GM12878 (cell line): ENCODE measurements around the gene ZNF827. TPM values are rescaled to one million over a fixed set of nuclear protein-coding genes. Genes with fewer than 3 reads are reported as not detected.

ENCODE experiments used
- BHLHE40 ChIP-seq, 2 experiments: fragments of 450-650 bp in 1 of 2; IDR thresholded peaks; 2 replicates each; pipeline ENCODE4 v1.6.1; 2011 to 2017; ENCODE audit warnings: low read depth in 2 of 2, borderline replicate concordance in 1 of 2, improper control_type of control experiment in 1 of 2, low read length in 1 of 2, mild to moderate bottlenecking in 1 of 2
- CEBPZ ChIP-seq: fragments of 150-350 bp; IDR thresholded peaks from 2 replicates; pipeline ENCODE4 v1.6.1; 2016; ENCODE audit warnings: low read depth, low read length
- CHD2 ChIP-seq: IDR thresholded peaks from 2 replicates; pipeline ENCODE4 v1.6.1; 2011; ENCODE audit warnings: low read depth, low read length, improper control_type of control experiment, borderline replicate concordance
- CREB1 ChIP-seq: IDR thresholded peaks from 2 replicates; pipeline ENCODE4 v1.6.1; 2012; ENCODE audit warnings: low read depth, mild to moderate bottlenecking, inconsistent platforms
- CREM ChIP-seq: IDR thresholded peaks from 2 replicates; pipeline ENCODE4 v1.6.1; 2014; ENCODE audit warnings: antibody characterized with exemption, low read depth
- DPF2 ChIP-seq: fragments of 450-650 bp; IDR thresholded peaks from 2 replicates; pipeline ENCODE4 v1.6.1; 2017; ENCODE audit warnings: mild to moderate bottlenecking
- IKZF2 ChIP-seq, 2 experiments: fragments of 450-650 bp; IDR thresholded peaks; 2 replicates each; pipeline ENCODE4 v1.6.1; 2017; ENCODE audit warnings: mild to moderate bottlenecking in 2 of 2, moderate library complexity in 2 of 2
- KLF5 ChIP-seq: fragments of 450-650 bp; IDR thresholded peaks from 2 replicates; pipeline ENCODE4 v1.6.1; 2014; ENCODE audit warnings: mild to moderate bottlenecking; ENCODE audit not compliant: partially characterized antibody
- MTA2 ChIP-seq: fragments of 450-650 bp; IDR thresholded peaks from 2 replicates; pipeline ENCODE4 v1.6.1; 2016; ENCODE audit warnings: low read depth, mild to moderate bottlenecking, moderate library complexity
- MXI1 ChIP-seq: fragments of 150-350 bp; IDR thresholded peaks from 2 replicates; pipeline ENCODE4 v1.6.1; 2011; ENCODE audit warnings: low read depth, mild to moderate bottlenecking, inconsistent platforms, low read length, improper control_type of control experiment
- NR2C1 ChIP-seq: fragments of 450-650 bp; IDR thresholded peaks from 2 replicates; pipeline ENCODE4 v1.6.1; 2017; ENCODE audit warnings: antibody characterized with exemption, mild to moderate bottlenecking, moderate library complexity
- PAX5 ChIP-seq: IDR thresholded peaks from 2 replicates; pipeline ENCODE4 v1.6.1; 2011; ENCODE audit warnings: low read depth, low read length, borderline replicate concordance
- POLR2AphosphoS2 ChIP-seq: IDR thresholded peaks from 2 replicates; pipeline ENCODE4 v1.6.1; 2011; ENCODE audit warnings: low read depth, mild to moderate bottlenecking, low read length, improper control_type of control experiment, moderate library complexity
- RB1 ChIP-seq: fragments of 450-650 bp; formaldehyde crosslinking; IDR thresholded peaks from 2 replicates; pipeline ENCODE4 v1.6.1; 2017; ENCODE audit warnings: mild to moderate bottlenecking, borderline replicate concordance
- RELA ChIP-seq: fragments of 450-650 bp; IDR thresholded peaks from 2 replicates; pipeline ENCODE4 v1.8.0; 2014; ENCODE audit warnings: borderline replicate concordance; ENCODE audit not compliant: partially characterized antibody
- SMAD1 ChIP-seq: fragments of 450-650 bp; IDR thresholded peaks from 2 replicates; pipeline ENCODE4 v1.6.1; 2018; ENCODE audit warnings: mild to moderate bottlenecking, low read depth; ENCODE audit not compliant: partially characterized antibody
- SMAD5 ChIP-seq: IDR thresholded peaks from 2 replicates; pipeline ENCODE4 v1.6.1; 2016; ENCODE audit warnings: antibody characterized with exemption, low read depth
- SUZ12 ChIP-seq: fragments of 200-600 bp; sonication (generic); IDR thresholded peaks from one replicate; pipeline ENCODE4 v1.6.1; 2018; ENCODE audit warnings: antibody characterized with exemption, mild to moderate bottlenecking; ENCODE audit not compliant: unreplicated experiment
- TAF1 ChIP-seq: IDR thresholded peaks from 2 replicates; pipeline ENCODE4 v1.6.1; 2011; ENCODE audit warnings: mild to moderate bottlenecking, low read depth, low read length, borderline replicate concordance
- TCF12 ChIP-seq: IDR thresholded peaks from 2 replicates; pipeline ENCODE4 v1.6.1; 2011; ENCODE audit warnings: low read depth, mild to moderate bottlenecking, low read length
- ZNF384 ChIP-seq: IDR thresholded peaks from 2 replicates; pipeline ENCODE4 v1.6.1; 2012; ENCODE audit warnings: low read depth, mild to moderate bottlenecking, low read length, improper control_type of control experiment, borderline replicate concordance
- polyA plus RNA-seq, 11 experiments: library from polyadenylated mRNA; depleted of rRNA in 4 of 11; unstranded in 6 of 11; stranded (reverse) in 5 of 11; fragments of >200 nt; fragmentation: Nextera tagmentation in 4 of 11; fragmentation: Illumina TruSeq in 1 of 11; extraction: Ambion mirVana in 4 of 11; extraction: Trizol in 1 of 11; gene quantifications; 1 replicate in 1 of 11; 2 replicates in 10 of 11; pipeline versions ENCODE4 v1.2.1 to v1.2.3, GENCODE V29; 2011 to 2016; ENCODE audit warnings: inconsistent platforms in 2 of 11, missing spikeins in 2 of 11, low read depth in 1 of 11
- total RNA-seq, 4 experiments: library from RNA; depleted of rRNA in 3 of 4; stranded (reverse); fragments of >200 nt in 3 of 4; fragmentation: Illumina TruSeq in 1 of 4; extraction: Trizol in 1 of 4; gene quantifications; 2 replicates each; pipeline versions ENCODE4 v1.2.1 to v1.2.3, GENCODE V29; 2013 to 2021
- TF ChIP-seq, protein P1 (sequence below): IDR thresholded peaks from 2 replicates; pipeline ENCODE4 v1.6.1; 2012; ENCODE audit warnings: improper control_type of control experiment, low read depth, low read length; ENCODE audit not compliant: insufficient replicate concordance

The ZNF827 gene
- total and polyA plus RNA-seq, 10 of the 15 experiments (the other 5 are each of a cell fraction or from before 2014, with no cell fraction given) = 3.8 to 31.5 (median 13.6) TPM

DNA sequence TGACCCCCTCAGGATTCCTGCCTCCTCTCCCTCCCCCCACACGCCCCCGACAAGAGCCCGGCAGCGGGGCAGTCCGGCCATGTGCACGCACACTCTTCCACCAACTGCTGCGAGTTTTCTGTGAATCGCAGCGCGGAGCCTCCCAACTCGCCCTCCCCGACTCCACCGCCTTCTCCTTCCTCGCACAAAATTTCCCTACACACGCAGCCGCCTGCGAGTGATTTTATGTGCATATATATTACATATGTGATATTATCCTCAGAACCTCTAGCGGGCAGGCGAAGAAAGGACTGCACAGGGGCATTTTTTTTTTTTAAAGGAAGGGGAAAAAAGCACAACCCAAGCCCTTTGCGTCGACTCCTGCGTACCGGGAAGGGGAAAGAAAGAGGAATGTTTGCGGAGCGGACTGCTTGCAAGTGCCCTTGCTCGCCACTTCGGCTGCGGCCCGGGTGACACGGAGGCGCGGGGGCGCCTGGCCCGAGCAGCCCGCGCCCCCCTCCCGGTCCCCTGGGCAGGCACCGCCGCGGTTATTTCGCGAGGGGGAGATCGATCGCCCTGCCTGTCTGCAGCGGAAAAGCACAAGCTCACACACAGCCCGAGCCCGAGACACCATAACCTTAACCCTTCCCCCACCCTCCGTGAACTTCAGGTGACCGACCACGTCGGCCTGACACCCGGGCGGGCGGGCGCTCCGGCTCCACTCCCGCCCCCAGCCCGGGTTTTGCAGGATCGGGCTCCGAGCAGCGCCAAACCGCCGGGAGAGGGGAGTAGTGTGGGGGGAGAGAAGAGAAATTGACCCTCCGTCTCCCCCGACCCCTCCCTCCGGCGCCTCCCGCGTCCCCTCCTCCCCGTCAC is 2.3 kb downstream of the ZNF827 start (continued):
- TF ChIP-seq RB1 (peak; percentile 35; the same call in 1 of the 2 replicates), RELA (peak; percentile 13), NR2C1 (peak; percentile 66), MTA2 (0 out of 2 replicates have a peak, but pooled peaks have one; percentile 3), ZNF384 (peak; percentile 52), SMAD1 (peak; percentile 8), SUZ12 (no peak), CREM (peak; percentile 49; the same call in 1 of the 2 replicates), BHLHE40 (IDR thresholded peaks at IDR 0.05; ENCODE audit: borderline replicate concordance in 1 of 2, low read depth in 2 of 2, low read length in 1 of 2) (peak in 1 of 2 experiments; percentile 57; a peak in 1 of 4 replicates), DPF2 (peak; percentile 66), KLF5 (peak; percentile 44), TCF12 (no peak; the same call in 1 of the 2 replicates), PAX5 (peak; percentile 23; the same call in 1 of the 2 replicates), CREB1 (peak; percentile 50), TAF1 (peak; percentile 33; the same call in 1 of the 2 replicates), CEBPZ (no peak), CHD2 (peak; percentile 86), POLR2AphosphoS2 (0 out of 2 replicates have a peak, but pooled peaks have one; percentile 48), MXI1 (peak; percentile 57), SMAD5 (0 out of 2 replicates have a peak, but pooled peaks have one; percentile 9), IKZF2 (IDR thresholded peaks at IDR 0.05) (peak; percentile 19 to 25; a peak in 1 of 4 replicates)
- TF ChIP-seq, protein P1, sequence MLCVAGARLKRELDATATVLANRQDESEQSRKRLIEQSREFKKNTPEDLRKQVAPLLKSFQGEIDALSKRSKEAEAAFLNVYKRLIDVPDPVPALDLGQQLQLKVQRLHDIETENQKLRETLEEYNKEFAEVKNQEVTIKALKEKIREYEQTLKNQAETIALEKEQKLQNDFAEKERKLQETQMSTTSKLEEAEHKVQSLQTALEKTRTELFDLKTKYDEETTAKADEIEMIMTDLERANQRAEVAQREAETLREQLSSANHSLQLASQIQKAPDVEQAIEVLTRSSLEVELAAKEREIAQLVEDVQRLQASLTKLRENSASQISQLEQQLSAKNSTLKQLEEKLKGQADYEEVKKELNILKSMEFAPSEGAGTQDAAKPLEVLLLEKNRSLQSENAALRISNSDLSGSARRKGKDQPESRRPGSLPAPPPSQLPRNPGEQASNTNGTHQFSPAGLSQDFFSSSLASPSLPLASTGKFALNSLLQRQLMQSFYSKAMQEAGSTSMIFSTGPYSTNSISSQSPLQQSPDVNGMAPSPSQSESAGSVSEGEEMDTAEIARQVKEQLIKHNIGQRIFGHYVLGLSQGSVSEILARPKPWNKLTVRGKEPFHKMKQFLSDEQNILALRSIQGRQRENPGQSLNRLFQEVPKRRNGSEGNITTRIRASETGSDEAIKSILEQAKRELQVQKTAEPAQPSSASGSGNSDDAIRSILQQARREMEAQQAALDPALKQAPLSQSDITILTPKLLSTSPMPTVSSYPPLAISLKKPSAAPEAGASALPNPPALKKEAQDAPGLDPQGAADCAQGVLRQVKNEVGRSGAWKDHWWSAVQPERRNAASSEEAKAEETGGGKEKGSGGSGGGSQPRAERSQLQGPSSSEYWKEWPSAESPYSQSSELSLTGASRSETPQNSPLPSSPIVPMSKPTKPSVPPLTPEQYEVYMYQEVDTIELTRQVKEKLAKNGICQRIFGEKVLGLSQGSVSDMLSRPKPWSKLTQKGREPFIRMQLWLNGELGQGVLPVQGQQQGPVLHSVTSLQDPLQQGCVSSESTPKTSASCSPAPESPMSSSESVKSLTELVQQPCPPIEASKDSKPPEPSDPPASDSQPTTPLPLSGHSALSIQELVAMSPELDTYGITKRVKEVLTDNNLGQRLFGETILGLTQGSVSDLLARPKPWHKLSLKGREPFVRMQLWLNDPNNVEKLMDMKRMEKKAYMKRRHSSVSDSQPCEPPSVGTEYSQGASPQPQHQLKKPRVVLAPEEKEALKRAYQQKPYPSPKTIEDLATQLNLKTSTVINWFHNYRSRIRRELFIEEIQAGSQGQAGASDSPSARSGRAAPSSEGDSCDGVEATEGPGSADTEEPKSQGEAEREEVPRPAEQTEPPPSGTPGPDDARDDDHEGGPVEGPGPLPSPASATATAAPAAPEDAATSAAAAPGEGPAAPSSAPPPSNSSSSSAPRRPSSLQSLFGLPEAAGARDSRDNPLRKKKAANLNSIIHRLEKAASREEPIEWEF = peak; percentile 51
